Measurements from ENCODE around the gene LCN1.

The LCN1 gene

GRCh38 chr9:135574943-135575342 is 53.7 kb downstream of the LCN1 start:
- DNase-seq: no peak

All from right hindlimb (tissue), 1 donor.